Stimulated activated CD4-positive, alpha-beta T cell treated with anti-CD3 and anti-CD28 coated beads, Interleukin-15, amount 100 ng/mL, for 24 hours (primary cell): ENCODE results near the gene PTCRA.
"Not testable (repeated sequence)": the region's sequence is repeated elsewhere in the genome, so short reads cannot be mapped to it uniquely, and the experiment has no call there.

ENCODE experiments used
- DNase-seq: peaks from one replicate; pipeline ENCODE4 v3.0.0-alpha.2; 2020

PTCRA gene, protein sequence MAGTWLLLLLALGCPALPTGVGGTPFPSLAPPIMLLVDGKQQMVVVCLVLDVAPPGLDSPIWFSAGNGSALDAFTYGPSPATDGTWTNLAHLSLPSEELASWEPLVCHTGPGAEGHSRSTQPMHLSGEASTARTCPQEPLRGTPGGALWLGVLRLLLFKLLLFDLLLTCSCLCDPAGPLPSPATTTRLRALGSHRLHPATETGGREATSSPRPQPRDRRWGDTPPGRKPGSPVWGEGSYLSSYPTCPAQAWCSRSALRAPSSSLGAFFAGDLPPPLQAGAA

DNA sequence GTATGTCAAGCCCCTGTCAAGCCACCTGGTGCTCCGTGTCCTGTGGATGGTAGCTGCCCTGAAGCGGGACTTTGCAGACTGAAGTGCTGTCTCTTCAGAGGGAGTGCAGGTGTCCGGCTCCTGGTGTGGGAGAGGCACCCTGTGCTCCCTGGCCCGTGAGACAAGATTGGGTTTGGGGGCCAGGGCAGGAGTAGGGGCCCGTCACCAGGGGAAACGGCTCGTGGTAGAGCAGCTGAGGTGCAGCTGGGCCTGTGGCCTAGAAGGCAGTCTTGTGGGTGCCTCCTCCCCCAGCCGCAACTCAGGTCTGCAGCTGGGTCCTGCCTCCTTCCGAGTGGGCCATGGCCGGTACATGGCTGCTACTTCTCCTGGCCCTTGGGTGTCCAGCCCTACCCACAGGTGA, at the start of gene PTCRA:
Gene PTCRA, plus strand, starts transcription at position 322 of the 400 bp plus-strand sequence. Its CDS starts 17 bp downstream, at position 339.
- no peak for DNase-seq

DNA sequence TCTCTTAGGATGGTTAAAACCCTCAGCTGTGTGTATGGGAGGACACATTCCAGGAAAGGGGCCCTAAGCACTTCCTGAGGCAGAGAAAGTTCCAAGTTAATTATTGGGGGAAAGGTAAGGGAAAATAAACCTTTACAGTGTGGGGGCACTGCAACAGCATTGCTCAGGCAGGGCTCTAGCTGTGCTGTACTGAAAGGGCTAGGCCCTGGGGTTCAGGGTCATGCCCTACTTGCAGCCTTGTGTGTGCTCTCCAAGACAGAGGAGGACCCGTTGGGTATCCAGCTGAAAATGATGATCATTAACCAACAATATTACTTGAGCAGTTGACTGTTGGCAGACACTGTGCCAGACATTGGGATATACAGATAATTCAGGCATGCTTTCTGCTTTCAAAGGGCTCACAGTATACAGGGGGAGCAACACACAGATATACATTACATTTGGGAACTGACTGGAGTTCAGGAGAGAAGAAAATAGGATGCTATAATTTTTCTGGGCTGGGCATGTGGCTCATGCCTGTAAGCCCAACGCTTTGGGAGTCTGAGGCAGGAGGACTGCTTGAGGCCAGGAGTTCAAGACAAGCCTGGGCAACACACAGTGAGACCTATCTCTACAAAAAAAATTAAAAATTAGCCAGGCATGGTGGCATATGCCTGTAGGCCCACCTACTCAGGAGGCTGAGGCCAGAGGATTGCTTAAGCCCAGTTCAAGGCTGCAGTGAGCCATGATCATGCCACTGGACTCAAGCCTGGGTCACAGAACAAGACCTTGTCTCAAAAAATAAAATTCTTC, 45.5 kb upstream of the PTCRA start:
- no peak for DNase-seq

DNA sequence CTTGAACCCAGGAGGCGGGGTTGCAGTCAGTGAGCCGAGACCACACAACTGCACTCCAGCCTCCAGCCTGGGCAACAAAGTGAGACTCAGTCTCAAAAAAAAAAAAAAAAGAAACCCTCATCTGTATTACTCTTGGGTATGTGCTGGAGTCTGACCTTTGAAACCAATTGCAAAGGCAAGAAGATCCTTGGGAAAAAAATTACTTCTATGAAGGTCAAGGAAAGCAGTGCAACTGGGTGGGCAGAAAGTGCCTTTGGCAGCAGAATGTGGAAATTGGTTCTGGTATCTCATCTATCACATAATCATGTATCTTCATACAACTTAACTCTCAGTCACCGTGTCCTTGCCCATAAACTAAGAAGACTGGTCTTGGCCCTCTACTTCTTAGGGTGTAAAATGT, 44.1 kb upstream of the PTCRA start:
- DNase-seq: no peak

DNA sequence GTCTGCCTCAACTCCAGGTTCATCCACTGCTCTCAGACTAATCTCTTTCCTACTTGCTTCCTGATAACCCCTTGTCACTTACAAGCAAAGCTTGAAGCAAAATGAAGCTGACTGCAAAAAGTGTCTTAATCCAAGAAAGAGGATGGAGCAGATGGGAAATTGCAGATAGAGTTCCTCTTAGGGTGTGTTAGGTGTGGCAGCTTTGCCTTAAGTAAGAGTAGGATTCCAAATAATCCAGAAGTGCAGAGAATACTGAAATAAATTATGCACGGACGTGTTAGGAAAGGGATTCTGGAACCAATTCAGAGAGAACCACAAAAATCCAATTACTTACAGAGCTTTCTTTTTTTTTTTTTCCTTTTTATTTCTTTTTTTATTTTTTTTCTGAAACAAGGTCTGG, 42.5 kb upstream of the PTCRA start:
- DNase-seq: no peak

DNA sequence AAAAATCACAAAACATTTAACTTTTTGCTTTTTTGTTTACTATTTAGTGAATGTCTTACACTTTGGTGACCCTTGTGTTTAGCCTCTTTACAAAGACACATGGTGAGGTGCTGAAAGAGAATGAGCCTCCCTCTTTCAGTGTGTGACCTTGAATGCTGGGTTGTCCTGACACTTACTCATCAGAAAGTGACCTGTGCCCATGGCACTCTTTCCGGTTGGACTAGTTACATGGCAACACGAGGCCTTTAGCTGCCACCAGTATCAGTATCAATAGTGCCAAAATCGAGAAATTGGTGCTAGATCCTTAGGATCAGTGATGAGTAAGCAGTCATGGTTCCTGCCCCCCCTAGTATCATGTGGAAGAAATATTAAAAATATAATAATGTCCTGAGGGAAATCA, 38.2 kb upstream of the PTCRA start:
- DNase-seq: no peak

DNA sequence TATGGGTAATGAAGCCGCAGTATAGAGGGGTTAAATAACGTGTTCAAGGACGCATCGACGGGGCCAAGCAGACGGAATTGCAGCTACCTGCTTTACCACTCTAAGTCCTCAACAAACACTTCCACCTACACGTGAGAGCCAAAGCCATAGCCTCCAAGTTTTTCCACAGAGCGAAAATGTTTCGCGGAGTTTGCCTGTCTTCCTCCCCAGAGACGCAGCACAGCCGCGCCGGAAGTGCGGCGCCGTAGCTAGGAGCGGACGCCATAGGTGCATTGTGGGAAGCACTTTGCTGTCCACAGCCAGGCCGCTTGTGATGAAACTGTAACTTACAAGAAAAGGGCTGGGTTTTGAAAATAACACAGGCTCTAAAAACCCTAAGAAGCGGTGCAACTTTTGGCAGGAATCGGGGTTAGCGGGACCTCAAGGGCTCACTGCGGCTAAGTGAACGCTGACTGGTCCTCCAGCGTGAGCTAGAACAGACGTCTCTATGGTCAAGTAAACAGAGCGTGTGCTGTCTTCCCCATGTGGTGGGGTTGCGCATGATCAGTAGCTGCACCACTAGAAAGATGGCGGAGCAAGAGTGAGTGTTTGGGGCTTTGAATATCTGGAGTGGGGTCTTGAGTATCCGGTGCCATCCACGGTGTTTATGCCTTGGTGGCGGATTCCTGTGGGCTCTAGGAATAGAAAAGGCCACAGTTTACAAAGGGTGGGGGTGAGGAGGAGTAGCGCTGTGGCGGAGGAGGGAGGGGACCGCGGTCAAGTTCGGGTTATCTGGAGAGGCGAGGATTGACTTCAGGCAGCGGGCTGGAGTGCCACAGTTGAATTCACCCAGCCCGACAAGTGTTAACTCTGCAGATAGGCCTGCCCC, 36.2 kb upstream of the PTCRA start, which contains the start of gene RPL7L1:
Gene RPL7L1, plus strand, starts transcription at position 245 of the 868 bp plus-strand sequence. Its CDS starts 295 bp downstream, at position 540.
- peak; percentile 84 for DNase-seq

DNA sequence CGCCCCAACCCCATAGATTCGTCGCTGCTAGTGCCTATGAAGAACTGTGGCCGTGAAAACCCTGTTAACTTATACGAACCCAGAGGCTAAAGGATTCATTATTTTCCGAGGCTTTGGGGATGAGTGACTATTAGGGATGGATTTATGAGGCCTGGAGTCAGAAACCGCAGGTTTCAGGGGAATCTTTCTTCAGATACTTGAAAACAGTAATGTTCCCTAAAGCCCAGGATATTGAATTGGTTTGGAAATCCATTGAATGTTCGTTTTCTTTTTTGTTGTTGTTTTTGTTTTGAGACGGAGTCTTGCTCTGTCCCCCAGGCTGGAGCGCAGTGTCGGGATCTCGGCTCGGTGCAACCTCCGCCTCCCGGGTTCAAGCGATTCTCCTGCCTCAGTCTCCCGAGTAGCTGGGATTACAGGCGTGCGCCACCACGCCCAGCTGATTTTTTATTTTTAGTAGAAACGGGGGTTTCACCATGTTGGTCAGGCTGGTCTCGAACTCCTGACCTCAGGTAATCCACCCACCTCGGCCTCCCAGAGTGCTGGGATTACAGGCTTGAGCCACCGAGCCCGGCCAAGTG, 35.5 kb upstream of the PTCRA start:
- peak; percentile 11 for DNase-seq

DNA sequence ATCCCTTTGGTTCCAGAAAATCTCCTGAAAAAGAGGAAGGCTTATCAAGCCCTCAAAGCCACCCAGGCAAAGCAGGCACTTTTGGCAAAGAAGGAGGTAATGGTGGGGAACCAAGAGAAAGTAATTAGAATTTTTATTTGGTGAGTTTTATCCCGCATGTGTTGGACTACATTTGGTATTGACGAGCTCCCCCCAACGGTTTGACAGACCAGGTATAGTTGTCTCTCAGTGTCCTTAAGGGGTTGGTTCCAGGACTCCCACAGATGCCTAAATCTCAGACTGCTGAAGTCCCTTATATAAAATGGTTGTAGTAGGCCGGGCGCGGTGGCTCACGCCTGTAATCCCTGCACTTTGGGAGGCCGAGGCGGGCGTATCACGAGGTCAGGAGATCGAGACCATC, 35.0 kb upstream of the PTCRA start:
- DNase-seq: peak; percentile 12

DNA sequence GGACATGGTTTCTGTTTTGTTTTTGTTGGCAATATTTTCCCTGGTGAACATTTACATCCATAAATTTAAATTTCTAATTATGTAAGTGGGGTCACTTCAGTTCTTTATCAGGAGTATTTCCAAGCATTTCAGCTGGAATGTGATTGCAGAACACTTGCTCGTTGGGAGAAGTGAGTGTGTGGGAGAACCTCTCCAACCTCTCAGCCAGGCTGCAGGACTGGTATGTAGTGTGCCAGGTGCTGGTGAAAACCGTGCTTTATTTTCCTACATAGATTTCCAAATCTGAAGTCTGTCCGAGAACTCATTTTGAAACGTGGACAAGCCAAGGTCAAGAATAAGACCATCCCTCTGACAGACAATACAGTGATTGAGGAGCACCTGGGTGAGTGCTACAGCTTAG, 30.2 kb upstream of the PTCRA start:
- no peak for DNase-seq

DNA sequence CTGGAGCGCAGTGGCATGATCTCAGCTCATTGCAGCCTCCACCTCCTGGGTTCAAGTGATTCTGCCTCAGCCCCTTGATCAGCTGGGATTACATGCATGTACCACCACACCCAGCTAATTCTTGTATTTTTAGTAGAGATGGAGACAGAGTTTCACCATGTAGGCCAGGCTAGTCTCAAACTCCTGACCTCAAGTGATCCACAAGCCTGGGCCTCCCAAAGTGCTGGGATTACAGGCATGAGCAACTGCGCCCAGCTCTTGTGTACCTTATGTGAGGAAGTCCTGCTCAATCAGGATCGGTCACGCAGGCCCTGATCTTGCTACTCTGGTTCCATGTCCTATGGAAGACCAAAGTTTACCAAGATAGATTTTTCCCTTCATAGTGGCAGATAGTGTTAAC, 27.7 kb upstream of the PTCRA start:
- not testable (repeated sequence) for DNase-seq

DNA sequence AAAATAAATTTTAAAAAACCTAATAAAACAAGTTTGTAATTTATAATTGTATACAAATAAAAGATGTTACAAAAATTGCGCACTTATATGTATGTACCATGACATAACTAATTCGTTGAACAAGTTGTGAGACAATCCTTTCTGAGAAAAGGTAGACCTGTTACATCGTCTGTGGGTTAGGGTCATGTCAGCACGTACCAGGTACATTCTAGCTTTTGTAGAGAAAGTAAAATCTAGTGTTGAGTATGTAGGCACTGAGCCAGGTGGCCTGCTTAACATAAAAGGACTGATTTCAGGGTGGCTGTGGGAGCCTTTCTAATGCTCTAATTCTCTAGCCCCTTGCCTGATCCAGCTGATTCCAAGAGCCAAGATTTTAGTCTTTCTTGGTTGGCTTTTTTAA, 26.0 kb upstream of the PTCRA start:
- DNase-seq: peak; percentile 19

DNA sequence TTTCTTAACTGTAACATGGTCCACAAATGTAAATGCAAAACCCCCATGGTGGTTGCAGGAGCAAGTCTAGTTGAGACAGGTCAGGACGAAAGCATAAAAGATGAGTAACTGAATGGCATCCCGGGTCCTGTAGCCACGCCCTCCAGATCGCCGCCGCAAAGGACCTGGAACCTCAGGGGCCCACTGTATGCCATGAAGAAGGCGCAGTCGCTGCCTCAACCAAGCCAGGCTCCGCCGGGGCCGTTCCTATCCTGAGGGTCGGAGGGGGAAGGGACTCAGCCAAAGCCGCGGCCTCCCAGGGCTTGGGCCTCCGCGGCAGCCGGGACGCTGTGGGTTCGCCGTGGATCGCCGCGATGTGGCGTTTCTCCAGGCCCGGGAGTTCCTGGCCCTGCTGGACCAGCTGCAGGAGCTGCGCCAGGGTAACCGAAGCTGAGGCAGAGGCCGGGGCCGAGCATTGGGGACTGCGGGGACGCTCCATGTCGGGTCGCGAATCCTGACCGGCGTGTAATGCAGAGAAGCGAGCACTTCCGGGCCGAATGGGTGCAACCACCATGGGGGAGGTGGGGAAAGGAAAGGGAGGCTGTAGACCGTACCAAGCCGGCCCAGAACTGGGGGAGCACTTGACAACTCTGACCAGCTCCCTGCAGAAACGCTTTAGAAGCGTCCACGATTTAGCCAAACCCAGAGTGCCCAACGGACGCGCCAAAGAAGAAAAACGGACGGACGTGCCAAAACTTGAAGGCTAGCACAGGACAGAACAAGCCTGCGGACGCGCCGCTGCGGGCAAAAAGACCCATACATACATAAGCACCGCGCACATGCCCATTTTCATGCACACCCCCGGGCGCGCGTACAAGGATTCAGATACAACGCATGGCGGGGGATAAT, 25.3 kb upstream of the PTCRA start:
- peak; percentile 95 for DNase-seq

DNA sequence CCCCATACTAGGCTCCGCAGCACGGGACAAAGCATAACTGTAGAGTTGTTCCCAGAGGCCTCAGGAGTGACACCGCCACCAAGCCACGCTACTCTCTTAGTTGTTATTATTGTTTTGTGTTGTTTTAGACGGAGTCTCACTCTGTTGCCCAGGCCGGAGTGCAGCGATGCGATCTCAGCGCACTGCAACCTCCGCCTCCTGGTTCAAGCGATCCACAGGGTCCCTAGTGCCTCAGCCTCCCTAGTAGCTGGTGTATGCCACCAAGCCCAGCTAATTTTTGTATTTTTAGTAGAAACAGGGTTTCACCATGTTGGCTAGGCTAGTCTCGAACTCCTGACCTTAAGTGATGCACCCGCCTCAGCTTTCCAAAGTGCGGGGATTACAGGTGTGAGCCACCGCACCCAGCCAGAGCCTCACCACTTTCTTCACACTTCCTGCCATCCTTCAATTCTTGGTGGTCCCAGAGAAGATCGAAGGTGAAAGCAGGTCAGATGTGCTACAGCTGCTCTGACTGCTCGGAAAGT, 24.6 kb upstream of the PTCRA start:
- DNase-seq: no peak

DNA sequence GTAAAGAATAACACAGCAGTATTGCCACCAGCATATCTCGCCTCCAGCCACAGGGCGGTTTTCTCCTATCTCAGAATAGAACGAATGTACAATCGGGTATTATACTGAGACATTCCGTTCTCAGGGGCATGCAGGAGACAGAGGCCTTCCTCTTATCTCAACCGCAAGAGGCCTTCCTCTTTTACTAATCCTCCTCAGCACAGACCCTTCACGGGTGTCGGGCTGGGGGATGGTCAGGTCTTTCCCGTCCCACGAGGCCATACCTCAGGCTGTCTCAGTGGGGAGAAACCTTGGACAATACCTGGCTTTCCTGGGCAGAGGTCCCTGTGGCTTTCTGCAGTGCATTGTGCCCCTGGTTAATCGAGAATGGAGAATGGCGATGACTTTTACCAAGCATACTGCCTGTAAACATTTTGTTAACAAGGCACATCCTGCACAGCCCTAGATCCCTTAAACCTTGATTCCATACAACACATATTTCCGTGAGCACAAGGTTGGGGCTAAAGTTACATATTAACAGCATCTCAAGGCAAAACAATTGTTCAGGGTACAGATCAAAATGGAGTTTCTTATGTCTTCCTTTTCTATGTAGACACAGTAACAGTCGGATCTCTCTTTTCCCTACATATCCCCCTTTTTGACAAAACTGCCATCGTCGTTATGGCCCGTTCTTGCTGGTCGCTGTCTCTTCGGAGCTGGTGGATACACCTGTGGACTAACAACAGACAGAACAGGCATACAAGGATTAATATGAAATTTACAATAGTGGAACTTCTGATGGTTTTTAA, 21.6 kb upstream of the PTCRA start:
- DNase-seq: not testable (repeated sequence)

DNA sequence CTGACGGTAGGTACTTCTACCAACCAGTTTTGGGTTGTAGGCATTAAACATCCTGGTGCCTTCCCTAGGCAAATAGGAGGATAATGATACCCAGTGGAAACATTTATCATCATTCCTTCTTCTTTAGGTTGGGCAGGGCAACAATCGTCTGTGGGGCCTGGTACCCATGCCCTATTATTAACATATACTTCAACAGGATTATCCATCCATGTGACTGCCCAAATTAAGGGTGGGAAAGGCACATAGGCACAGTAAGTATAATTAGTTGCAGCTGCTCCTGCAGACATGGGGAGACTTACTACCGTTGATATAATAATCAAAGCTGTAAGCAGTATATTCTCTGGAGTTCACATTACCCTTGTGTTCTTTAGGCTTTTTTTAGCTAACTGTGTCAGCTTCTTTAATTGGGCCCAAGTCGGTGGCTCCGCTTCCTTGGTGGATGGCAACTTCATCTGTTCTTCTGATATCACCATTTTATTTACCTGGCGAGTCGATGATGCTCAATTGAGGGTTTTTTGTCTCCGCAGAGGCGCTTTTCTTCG, 19.6 kb upstream of the PTCRA start:
- no peak for DNase-seq

DNA sequence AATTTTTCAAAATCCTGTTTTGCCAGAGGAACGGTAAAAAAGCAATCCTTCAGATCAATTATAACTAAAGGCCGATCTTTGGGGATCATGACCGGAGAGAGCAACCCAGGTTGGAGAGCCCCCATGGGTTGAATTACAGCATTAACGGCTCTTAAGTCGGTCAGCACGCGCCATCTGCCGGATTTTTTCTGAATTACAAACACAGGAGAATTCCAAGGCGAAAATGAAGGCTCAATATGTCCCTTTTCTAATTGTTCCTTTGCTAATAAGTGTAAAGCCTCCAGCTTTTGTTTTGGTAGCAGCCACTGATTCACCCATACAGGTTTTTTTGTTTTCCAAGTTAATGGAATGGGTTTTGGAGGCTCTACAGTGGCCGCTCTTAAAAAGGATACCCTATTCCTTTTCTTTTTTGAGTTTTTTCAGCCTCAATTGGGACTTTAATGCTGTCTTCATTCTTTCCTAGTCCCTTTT, 16.9 kb upstream of the PTCRA start:
- peak; percentile 78 for DNase-seq

DNA sequence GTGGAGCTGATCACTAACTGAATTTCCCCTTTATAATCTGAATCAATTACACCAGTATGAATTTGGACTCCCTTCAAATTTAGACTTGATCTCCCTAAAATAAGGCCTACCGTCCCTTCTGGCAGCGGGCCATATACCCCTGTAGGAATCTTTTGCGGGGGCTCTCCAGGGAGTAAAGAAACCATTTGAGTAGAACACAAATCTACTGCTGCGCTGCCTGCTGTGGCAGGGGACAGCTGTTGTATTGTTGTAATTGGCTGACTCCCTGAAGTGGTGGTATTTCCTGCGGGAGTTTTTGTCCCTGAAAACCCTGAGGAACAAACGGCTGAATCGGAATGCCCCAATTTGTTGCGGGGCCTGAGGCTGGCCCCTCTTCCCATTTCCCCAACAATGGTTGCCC, 16.0 kb upstream of the PTCRA start:
- DNase-seq: no peak

DNA sequence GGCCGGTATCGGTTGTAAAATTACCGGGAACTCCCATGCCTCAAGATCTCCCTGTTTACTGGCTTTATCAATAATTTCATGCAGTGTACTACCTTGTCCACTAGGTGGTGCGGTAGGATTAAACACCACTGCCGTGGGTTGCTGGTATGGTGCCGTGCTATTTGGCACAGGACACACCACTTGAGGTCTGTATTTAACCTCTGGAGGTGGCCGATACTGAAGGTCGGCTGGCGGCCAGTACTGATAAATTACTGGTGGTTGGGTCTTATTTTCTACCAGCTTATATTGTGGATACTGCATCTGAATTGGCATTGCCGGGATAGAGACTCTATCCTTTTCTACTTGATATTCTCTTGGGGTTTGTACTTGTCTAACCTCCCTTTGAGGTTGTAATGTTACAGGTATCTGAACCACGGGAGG, 14.3 kb upstream of the PTCRA start:
- DNase-seq: peak; percentile 70

DNA sequence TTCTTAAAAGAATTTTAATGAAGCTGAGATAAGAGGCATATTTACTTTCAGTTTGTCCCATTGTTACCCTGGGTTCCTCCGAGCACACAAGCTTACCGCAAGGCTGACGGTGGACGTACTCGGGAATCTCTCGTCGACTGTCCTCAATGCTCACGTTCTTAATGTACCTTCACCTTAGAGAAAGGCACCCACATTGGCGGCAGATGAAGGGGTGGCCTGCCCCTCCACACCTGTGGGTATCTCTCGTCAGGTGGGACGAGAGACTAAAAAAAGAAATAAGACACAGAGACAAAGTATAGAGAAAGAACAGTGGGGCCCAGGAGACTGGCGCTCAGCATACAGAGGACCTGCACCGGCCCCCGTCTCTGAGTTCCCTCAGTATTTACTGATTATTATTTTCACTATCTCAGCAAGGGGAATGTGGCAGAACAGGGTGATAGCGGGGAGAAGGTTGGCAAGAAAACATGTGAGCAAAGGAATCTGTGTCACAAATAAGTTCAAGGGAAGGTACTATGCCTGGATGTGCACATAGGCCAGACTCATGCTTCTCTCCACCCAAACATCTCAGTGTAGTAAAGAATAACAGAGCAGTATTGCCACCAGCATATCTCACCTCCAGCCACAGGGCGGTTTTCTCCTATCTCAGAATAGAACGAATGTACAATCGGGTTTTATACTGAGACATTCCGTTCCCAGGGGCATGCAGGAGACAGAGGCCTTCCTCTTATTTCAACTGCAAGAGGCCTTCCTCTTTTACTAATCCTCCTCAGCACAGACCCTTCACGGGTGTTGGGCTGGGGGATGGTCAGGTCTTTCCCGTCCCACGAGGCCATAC, 13.2 kb upstream of the PTCRA start:
- not testable (repeated sequence) for DNase-seq
